Esophagus muscularis mucosa (tissue), 4 donors: ENCODE measurements around the gene PCED1B.

ENCODE experiments used
- CTCF ChIP-seq, 3 experiments: fragments of 200-600 bp in 2 of 3; fragments of 450-650 bp in 1 of 3; sonication (generic) in 2 of 3; IDR thresholded peaks; one replicate each; pipeline ENCODE4 v1.5.1; 2017 to 2019; ENCODE audit warnings: antibody characterized with exemption in 3 of 3, mild to moderate bottlenecking in 2 of 3, moderate library complexity in 1 of 3
- EP300 ChIP-seq: sonication (generic); formaldehyde crosslinking; IDR thresholded peaks from one replicate; pipeline ENCODE4 v1.6.1; 2017; ENCODE audit warnings: antibody characterized with exemption
- POLR2A ChIP-seq: fragments of 450-650 bp; IDR thresholded peaks from one replicate; pipeline ENCODE4 v1.6.1; 2017; ENCODE audit warnings: antibody characterized with exemption, moderate library complexity, mild to moderate bottlenecking, low read depth

- no peak for TF ChIP-seq POLR2A
- TF ChIP-seq CTCF (IDR thresholded peaks at IDR 0.05) = no peak
- TF ChIP-seq EP300 = no peak
Measured at GRCh38 chr12:47164724-47165439, 85.5 kb downstream of the PCED1B start.
